Measurements from ENCODE around the gene EEPD1. TPM values are rescaled to one million over a fixed set of nuclear protein-coding genes. Genes with fewer than 3 reads are reported as not detected.

EEPD1 gene
- total RNA-seq, 1 experiment from 2014 or later, result 5.0 TPM

GRCh38 chr7:36295090-36295489, 142.0 kb downstream of the EEPD1 start:
- no peak overlapping the region for H2AFZ ChIP-seq (ENCODE audit: low read length)
- H2BK15ac ChIP-seq (ENCODE audit: low read depth, low read length), result no peak overlapping the region
- peaks cover 26 to 31% of the 10 kb centered on the region in 2 experiments for H3K4me1 Mint-ChIP-seq
- no peak overlapping the region for H2BK120ac ChIP-seq (ENCODE audit: low read depth, low read length, poor library complexity, severe bottlenecking)
- no peak overlapping the region for H3K9ac ChIP-seq (ENCODE audit: extremely low read depth, insufficient read length, low read length)
- H4K8ac ChIP-seq (replicated peaks; ENCODE audit: insufficient read length, low read depth, low read length), result no peak overlapping the region
- WGBS (ENCODE audit: extremely low coverage, insufficient read length, low lambda C conversion rate), result no CpG with 5 or more reads among the region's 5 CpGs
- H3K36me3 Mint-ChIP-seq (ENCODE audit: insufficient read depth in 1 of 3, low read depth in 3 of 3), result peaks cover 0 to 15% (median 5%) of the 10 kb centered on the region in 3 experiments; a peak in 4 of 7 replicates
- no peak overlapping the region for H3K4me2 ChIP-seq (ENCODE audit: insufficient read depth, insufficient read length, low read length)
- no peak for TF ChIP-seq CTCF (conservative IDR thresholded peaks at IDR 0.05)
- H2BK5ac ChIP-seq (ENCODE audit: insufficient read length, low read length), result no peak overlapping the region
- no peak overlapping the region for H2BK12ac ChIP-seq (ENCODE audit: insufficient read length, low read depth, low read length)
- no peak overlapping the region for H4K91ac ChIP-seq (ENCODE audit: insufficient read length, low read depth, low read length)
- no peak overlapping the region for H3K27ac Mint-ChIP-seq
- H3K18ac ChIP-seq (ENCODE audit: insufficient read length, low read depth, low read length), result no peak overlapping the region
- H2BK20ac ChIP-seq (ENCODE audit: low read depth, low read length, poor library complexity, severe bottlenecking), result no peak overlapping the region
- H3T11ph ChIP-seq (ENCODE audit: low read length), result no peak overlapping the region
- no peak overlapping the region for H3K4ac ChIP-seq (ENCODE audit: low read depth, low read length)
- no peaks in the 10 kb centered on the region for H4K20me1 ChIP-seq (ENCODE audit: control insufficient read depth, insufficient read depth, insufficient read length)
- no peak overlapping the region for H3K14ac ChIP-seq (ENCODE audit: insufficient read depth, low read length)
- H3K27me3 Mint-ChIP-seq (ENCODE audit: low read depth), result no peaks in the 10 kb centered on the region; the same call in 1 of the 2 replicates
- H2AK5ac ChIP-seq (ENCODE audit: insufficient read length, low read length), result no peak overlapping the region
- H3K27ac ChIP-seq (ENCODE audit: insufficient read length, low read depth, low read length), result no peak overlapping the region
- H3K79me1 ChIP-seq (ENCODE audit: insufficient read depth, low read depth, low read length, poor library complexity, severe bottlenecking), result no peaks in the 10 kb centered on the region
- no peaks in the 10 kb centered on the region for H3K23me2 ChIP-seq (ENCODE audit: insufficient read length, low read depth, low read length, poor library complexity, severe bottlenecking)
- no peak overlapping the region for H3K4me3 Mint-ChIP-seq
- H3K4me1 ChIP-seq (ENCODE audit: insufficient read depth, low read length), result no peaks in the 10 kb centered on the region; the same call in 1 of the 2 replicates
- H3K9me3 ChIP-seq (ENCODE audit: control insufficient read depth, low read depth, low read length), result no peaks in the 10 kb centered on the region
- H3K27me3 ChIP-seq (ENCODE audit: insufficient read depth, low read length), result no peaks in the 10 kb centered on the region
- no peak for DNase-seq
- no peaks in the 10 kb centered on the region for H3K79me2 ChIP-seq (ENCODE audit: insufficient read depth, low read length)
- no peak overlapping the region for H3K56ac ChIP-seq (ENCODE audit: insufficient read length, low read depth, low read length)
- no peak overlapping the region for H4K5ac ChIP-seq (ENCODE audit: insufficient read length, low read depth, low read length)
- H3K23ac ChIP-seq (ENCODE audit: insufficient read length, low read depth, low read length), result no peak overlapping the region
- no peaks in the 10 kb centered on the region for H3K9me3 Mint-ChIP-seq

Measured in H9 (cell line).